GM11168 (cell line): Measurements from ENCODE around the gene IFI16.

Source experiments
- in situ Hi-C: fragments of 300-500 bp; cut with MboI; formaldehyde crosslinking; loops from one replicate; pipeline ENCODE4 v1.12.0; 2022; ENCODE audit warnings: low sequenced_read_pairs; ENCODE audit not compliant: unreplicated experiment

Gene IFI16

DNA sequence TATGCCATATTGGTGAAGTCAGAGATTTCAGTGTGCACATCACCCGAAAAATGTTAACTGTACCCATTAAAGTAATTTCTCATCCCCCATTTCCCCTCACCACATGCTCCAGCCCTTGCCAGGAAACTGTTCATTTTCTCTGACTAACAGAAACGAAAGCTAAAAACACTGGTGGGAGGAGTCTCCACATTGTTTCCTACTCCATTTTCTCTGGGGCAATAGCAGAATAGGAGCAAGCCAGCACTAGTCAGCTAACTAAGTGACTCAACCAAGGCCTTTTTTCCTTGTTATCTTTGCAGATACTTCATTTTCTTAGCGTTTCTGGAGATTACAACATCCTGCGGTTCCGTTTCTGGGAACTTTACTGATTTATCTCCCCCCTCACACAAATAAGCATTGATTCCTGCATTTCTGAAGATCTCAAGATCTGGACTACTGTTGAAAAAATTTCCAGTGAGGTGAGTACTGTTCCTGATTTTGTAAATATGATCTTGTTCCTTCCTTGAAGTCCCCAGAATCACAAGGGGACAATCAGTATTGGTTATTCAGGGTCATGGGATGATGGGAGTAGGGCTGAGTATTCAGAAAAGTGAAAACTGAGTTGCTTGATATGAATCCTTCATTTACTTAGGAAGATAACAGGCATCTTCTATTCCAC lies at the start of gene IFI16:
Gene IFI16, plus strand, starts transcription at position 204 of the 658 bp plus-strand sequence. CDS start 4,774 bp downstream, outside the sequence.
- in situ Hi-C loops: no loop called here

DNA sequence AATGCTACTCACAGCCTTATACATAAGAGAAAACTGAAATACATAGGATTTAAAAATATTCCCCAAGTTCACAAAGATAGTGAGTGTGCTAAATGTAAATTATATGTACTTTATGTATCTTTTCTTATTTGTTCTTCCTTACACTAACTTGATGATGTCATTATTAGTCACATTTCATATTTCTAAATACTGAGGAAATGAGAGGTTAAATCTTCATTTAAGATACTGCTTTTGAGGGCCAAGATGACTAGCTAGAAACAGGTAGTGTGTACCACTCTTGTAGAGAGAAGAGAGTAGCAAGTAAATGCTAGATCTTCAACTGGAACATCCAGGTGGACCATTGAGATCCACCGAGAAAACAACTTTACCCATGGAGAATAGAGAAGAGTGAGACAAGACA lies 48.5 kb upstream of the IFI16 start:
- in situ Hi-C loops: no loop called here

DNA sequence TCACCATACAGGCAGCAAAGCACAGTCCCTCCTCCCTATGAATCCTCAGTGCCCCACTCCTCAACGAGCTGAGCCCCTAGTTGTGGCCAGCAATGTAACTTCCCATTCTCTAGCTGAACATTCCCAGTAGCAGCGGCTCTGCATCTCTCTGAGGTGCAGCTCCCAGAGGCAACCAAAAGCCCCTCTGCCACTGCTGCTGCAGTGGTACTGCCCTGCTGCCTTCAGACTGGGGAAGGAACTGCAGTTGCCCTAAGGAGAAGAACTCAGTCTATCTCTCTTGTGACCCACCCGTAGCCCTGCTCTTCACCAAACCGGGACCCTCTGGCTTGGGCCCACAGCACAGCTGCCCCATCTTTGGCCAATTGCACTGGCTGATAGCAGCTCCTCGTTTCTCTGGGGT lies 46.7 kb upstream of the IFI16 start:
- in situ Hi-C loops: no loop called here

DNA sequence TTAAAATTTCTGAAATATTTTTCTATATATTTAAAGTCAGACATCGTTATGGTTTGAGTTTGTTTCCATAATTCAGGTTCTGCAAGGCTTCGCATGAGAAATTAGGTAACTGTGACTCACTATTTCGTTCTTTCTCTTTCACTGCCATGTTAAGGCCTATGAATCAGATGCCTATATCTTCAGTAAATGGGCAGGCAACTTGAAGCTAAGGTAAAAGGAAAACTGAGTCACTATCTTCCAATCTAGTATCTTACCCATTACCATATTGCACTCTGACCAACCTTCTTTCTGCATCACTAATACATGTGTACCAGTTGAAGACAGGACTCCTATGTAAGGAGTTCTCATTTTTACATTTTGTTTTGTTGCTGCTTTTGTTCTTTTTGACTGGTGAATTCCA lies 40.5 kb upstream of the IFI16 start:
- in situ Hi-C loops: no loop called here

DNA sequence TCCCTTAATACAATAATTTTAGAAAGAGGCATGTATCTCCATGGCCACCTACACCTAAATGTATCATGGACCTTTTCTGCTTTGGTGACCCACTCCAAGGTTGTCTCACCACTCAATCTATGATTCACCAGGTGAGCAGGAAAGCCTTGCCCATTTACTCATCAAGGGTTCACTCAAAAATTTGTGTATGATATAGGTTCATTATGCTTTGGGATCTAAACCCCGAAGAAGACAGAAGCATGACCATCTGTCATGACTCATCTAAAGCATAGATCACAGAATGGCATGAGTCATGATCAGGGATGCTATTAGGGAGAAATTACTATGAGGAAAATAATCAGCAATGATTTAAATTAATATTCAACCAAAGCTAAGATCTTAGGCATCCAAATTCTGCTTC lies 39.9 kb upstream of the IFI16 start:
- in situ Hi-C loops: no loop called here

DNA sequence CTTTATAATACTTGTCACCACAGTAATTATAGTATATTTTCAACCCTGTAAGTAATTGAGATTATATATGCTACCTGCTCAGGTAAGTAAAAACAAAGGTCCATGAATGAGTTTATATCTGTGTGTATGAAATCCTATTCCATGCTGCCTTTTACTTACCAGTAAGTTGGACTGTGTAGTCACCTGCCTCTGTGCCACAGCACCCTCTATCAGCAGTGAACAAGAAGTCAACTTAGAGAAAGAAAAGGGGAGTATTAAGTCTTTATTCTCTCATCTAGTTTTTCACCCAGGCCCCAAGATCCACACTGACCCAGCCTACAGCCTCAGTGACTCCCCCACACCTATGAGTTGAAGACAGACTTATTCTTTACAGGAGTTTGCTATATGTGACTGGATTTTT lies 36.9 kb upstream of the IFI16 start:
- in situ Hi-C loops: no loop called here

DNA sequence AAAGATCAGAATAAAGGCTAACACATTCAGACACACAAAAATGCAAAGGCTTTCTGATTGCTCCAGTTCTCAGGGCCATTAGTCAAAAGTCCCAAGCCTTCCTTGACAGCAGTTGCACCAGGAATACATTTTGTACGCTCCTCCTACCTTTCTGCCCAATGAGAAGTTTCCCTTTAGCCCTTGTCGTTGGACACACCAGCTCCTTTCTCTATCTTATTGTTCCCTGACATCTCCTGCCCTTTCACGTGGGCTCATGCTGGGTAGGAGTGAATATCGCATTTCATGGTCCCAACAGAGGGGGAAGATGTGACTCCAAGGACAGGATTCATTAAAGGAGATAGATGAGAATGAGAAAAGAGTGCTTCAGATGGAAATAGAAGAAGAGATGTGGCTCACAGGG lies 33.5 kb upstream of the IFI16 start:
- in situ Hi-C loops: no loop called here

DNA sequence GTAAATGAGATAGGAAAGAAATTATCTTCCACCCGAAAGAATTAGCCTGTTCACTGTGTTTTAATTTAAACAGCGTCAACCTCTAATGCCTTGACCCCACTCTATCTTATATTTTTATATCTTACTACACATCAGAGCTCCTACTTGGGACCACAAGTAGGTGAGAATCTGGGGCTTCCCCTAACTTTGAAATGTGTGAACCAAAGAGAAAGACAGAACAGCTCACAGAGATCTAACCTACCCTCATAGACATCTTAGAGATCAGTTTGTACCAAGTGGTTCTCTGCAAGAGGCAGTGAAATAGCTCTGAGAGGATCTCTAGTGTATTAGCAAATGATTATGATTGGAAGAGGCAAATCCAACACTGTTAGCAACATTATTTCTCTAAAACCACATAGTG lies 31.0 kb upstream of the IFI16 start:
- in situ Hi-C loops: no loop called here

DNA sequence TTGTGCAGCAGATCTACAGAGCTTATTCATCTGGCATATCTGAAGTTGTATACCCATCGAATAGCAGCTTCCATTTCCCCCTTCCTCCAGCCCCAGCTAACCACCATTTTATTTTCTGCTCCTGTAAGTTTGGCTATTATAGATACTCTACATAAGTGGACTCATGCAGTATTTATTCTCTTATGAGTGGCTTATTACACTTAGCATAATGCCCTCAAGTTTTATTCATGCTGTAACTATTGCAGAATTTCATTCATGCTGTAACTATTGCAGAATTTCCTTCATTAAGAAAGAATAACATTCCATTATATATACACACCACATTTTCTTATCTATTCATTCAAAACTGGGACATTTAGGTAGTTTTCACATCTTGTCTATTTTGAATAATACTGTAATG lies 30.5 kb upstream of the IFI16 start:
- in situ Hi-C loops: no loop called here

DNA sequence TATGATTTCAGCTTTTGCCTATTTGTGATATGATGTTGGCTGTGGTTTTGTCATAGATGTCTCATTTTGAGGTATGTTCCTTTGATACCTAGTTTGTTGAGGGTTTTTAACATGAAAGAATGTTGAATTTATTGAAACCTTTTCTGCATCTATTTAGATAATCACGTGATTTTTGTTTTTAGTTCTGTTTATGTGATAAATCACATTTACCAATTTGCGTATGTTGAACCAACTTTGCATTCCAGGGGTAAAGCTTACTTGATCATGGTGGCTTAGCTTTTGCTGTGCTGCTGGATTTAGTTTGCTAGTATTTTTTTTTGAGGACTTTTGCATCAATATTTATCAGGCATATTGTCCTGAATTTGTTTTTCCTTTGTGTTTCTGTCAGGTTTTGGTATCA lies 26.5 kb upstream of the IFI16 start:
- in situ Hi-C loops: loop anchor here (10.0 kb wide), 1 partner anchor 188 kb away; no protein-coding TSS in a partner anchor

DNA sequence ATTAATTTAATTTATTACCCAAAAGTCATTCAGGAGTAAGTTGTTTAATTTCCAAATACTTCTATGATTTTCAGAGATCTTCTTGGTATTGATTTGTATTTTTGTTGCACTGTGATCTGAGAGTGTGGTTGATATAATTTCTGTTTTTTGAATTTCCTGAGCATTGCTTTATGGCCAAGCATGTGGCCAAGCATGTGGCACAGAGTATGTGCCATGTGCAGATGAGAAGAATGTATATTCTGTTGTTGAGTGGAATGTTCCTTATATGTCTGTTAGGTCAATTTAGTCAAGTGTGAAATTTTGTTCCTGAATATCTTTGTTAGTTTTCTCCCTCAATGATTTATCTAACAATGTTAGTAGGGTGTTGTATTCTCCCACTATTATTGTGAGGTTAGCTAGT lies 25.3 kb upstream of the IFI16 start:
- in situ Hi-C loops: loop anchor here (10.0 kb wide), 1 partner anchor 190 kb away; no protein-coding TSS in a partner anchor

DNA sequence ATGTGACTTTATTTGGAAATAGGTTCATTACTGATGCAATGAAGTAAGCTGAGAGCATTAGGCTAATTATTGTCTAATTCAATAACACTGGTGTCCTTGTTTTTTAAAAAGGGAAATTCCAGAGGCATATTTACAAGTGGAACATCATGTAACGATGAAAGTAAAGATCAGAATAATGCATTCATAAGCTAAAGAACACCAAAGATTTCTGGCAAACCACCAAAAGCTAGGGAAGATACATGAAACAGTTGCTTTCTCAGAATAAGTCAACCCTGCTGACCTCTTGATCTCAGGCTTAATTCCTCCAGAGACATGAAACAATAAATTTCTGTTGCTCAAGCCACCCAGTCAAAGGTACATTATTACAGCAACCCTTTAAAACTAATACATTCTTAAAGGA lies 20.3 kb upstream of the IFI16 start:
- in situ Hi-C loops: loop anchor here (10.0 kb wide), 1 partner anchor 195 kb away; no protein-coding TSS in a partner anchor

DNA sequence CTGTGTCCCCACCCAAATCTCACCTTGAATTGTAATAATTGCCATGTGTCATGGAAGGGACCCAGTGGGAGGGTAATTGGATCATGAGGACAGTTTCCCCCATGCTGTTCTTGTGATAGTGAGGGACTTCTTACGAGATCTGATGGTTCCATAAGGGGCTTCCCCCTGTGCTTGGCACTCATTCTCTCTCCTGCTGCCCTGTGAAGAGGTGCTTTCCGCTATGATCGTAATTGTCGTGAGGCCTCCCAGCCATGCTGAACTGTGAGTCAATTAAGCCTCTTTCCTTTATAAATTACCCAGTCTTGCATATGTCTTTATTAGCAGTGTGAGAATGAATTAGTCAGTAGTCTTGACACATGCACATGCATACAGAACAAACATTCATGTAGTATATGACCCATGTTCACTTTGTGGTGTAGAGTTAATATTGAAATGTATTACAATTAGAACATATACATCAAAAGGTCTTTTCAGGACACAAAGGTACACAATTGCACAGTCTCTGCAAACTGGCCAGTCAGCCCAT lies 16.9 kb upstream of the IFI16 start:
- in situ Hi-C loops: loop anchor here (10.0 kb wide), 1 partner anchor 488 kb away; no protein-coding TSS in a partner anchor

DNA sequence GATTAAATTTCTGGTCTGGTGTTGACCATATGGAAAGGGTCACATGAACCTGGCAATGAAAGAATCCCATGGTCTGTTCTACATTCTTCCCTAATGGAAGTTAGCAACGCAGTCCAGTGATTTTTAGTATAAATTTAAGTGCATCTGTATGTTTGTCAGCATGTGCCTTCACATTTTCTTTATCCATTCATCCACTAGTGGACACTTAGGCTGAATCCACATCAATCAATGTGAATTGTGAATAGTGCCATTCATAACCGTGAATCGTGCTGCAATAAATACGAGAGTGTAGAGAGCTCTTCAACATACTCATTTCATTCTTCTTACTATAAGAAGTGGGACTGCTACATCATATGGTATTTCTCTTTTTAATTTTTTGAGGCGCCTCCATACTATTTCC lies 12.7 kb upstream of the IFI16 start:
- in situ Hi-C loops: loop anchor here (10.0 kb wide), 1 partner anchor 492 kb away; no protein-coding TSS in a partner anchor

DNA sequence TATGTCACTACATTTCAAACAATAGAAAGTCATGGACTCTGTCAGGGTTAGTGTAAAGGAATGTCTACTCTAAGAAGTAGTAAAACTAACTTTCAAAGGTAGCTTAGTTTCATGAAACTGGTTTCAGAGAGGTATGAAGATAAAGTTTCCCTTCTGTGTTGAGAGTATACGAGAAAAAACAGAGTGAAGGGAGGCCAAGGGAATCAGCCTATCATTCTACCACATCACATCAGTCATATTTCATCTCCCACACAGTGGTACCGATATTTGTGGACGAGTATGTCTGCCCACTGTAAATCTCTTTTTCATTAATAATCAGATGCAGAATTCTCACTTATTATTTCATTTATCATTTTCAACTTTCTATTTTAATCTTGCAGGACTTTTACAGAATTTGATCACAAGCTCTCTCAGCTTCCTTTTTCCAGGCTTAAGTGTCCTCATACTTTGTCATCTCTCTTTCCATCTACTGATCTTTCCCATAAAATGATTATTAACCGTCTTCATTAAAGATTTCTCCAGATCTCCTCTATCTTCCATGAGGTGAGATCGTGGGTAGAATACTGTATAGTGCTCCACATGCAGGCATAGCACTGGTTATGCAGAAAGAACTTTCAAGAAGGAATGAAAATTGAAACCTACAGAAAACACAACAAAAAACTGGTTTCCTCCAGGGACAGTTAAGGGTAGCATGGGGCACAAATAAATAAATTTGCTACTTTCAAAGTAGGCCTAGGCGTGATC lies 11.5 kb upstream of the IFI16 start:
- in situ Hi-C loops: loop anchor here (10.0 kb wide), 1 partner anchor 493 kb away; no protein-coding TSS in a partner anchor

DNA sequence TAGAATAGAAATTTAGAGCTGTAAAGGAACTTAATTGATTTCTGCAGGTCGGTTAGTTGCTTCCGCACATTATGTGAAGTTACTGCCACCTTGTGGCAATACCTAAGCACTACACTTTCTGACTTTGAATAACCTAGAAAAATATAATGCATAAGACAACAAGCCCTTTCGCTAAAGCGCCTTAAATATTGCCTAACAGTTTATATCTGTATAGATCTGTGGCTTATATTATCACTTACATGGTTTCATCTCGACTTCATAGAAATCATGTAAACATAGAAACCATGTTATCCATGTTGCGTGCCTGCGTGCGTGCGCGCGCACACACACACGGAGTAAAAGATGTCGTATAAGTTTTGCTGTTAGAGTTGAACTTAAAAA lies 10.9 kb upstream of the IFI16 start:
- in situ Hi-C loops: loop anchor here (10.0 kb wide), 1 partner anchor 494 kb away; no protein-coding TSS in a partner anchor

DNA sequence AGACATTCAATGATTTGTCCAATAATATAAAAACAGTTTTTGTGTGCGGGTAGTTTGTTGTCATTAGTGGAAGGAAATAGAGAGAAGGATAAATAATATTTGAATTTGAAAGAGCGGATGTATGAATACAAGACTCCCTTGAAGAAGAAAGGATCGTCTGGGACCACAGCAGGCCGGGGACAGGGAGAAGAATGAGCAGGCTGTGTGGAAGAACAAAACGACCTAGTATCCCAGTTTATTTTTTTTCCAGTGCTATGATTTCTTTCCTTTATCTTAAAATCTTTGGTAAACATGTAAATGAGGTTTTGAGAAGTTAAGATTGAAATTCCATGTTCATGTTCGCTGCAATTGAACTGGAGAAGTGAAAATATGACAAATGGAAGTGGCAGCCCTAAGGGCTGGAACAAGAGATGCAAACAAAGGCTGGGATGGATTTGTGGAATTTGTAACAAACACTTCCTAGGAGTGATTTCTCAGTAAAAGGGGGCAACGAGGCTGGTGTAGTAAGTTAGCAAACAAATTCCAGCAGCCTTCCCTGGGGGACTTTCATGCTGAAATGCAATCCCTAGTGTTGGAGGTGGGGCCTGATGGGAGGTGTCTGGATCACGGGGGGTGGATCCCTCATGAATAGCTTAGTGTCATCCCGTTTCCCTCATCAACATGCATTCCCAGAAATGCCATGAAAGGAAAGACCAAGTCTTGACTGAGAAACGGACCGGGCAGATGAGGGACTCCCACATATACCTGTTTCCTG lies 10.2 kb upstream of the IFI16 start:
- in situ Hi-C loops: loop anchor here (10.0 kb wide), 1 partner anchor 495 kb away; no protein-coding TSS in a partner anchor

DNA sequence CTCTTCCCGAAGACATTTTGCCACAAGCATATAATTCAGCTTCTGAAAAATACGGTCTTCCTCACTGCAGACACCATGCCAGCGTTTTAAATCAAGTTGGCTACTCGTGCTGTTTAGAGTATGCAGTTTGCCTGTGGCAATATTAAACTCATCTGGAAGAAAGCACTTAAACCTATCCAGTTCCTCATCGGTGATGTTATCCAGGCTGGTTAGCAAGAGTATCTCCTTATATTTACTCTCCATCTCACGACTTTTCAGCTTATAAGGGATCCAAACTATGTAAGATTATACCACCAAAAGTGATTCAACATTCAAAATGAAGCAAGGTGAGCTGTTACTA lies 9.7 kb upstream of the IFI16 start:
- in situ Hi-C loops: no loop called here

DNA sequence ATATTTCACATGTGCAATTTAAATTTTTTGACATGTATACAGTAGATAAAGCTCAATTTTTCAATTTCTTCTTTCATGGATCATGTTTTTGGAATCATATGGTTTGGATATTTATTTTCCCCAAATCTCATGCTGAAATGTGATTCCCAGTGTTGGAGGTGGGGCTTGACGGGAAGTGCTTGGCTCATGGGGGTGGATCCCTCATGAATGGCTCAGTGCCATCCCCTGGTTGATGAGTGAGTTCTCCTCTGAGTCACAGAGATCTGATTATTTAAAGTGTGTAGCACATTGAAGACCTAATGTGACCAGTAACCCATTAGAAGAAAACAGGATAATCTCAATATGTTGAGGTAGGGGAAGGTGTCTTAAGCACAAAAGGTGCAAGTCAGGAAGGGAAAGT lies 9.1 kb upstream of the IFI16 start:
- in situ Hi-C loops: no loop called here

DNA sequence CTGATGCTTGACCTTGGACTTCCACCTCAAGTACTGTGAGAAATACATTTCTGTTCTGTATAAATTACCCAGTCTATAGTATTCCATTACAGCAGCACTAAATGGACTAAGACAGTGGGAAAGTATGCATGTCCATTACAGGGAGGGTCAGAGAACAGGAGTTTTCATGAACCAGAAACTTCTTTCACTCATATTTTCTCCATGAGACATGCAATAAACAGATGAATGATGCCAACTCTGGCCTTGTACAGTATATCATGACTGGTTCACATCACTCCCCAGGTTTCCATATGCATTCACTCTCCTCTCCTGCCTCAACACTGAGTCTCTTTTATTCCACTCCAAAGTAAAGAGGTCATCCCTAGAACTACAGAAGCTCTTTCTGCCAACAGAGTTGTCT lies 4.5 kb upstream of the IFI16 start:
- in situ Hi-C loops: no loop called here

DNA sequence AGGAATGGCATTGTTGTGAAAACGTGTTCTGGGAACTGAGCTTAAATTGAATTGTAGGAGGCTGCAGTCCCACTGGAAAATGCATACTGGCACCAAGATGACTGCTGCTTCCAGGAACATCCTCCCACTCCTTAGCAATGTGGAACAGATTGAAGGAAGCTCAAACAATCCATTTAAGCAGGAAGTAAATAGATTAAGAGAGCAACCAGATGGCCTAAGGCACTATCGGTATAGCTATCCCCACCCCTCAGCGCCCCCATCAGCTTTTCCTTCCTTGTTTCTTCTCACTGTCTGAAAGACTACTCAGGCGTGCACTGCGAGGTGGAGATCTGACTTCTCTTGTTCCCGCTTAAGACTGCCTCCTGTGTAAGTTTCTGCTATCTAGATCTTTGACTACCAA lies 4.0 kb upstream of the IFI16 start:
- in situ Hi-C loops: no loop called here
